OCI-LY7 (cell line): ENCODE data around the gene EGFLAM. TPM values are rescaled to one million over a fixed set of nuclear protein-coding genes. Genes with fewer than 3 reads are reported as not detected.

Experiments
- BruUV-seq: library from RNA; stranded (reverse); fragments of 400-500 nt; replicated peaks from 2 replicates; lab custom pipeline; 2021; lab: Mats Ljungman, UMichigan
- CTCF ChIA-PET: fragments of 300-600 bp; sonication (Branson Sonifier 250); formaldehyde crosslinking; loops from one replicate; lab custom pipeline; 2022; ENCODE audit warnings: antibody characterized with exemption; ENCODE audit not compliant: unreplicated experiment; lab: Charles Lee
- POLR2A ChIA-PET: fragments of 300-600 bp; sonication (Branson Sonifier 250); formaldehyde crosslinking; loops from one replicate; lab custom pipeline; 2022; ENCODE audit warnings: antibody characterized with exemption; lab: Charles Lee
- DNase-seq: peaks from one replicate; pipeline ENCODE4 v3.0.0-alpha.2; 2015; ENCODE audit warnings: low spot score
- H2AFZ ChIP-seq: fragments of 200-600 bp; sonication (generic), shearing (Covaris generic); 2 replicates; pipeline ENCODE4 v1.6.1; 2014; ENCODE audit warnings: mild to moderate bottlenecking, antibody characterized with exemption, low read length, moderate library complexity
- H3K27ac ChIP-seq: fragments of 200-600 bp; sonication (generic); 2 replicates; pipeline ENCODE4 v1.5.1; 2014; ENCODE audit warnings: mixed run types, low read depth, mild to moderate bottlenecking, moderate library complexity, low read length, inconsistent platforms; ENCODE audit not compliant: poor library complexity, severe bottlenecking
- H3K36me3 ChIP-seq: fragments of 200-600 bp; sonication (generic); 2 replicates; pipeline ENCODE4 v1.6.1; 2014; ENCODE audit warnings: mild to moderate bottlenecking, antibody characterized with exemption, low read length, moderate library complexity, mixed read lengths; ENCODE audit not compliant: insufficient read depth
- H3K4me1 ChIP-seq: fragments of 200-600 bp; sonication (generic); 2 replicates; pipeline ENCODE4 v1.5.1; 2014; ENCODE audit warnings: mild to moderate bottlenecking, low read length; ENCODE audit not compliant: insufficient read depth, poor library complexity, severe bottlenecking
- H3K4me2 ChIP-seq: fragments of 200-600 bp; sonication (generic); 2 replicates; pipeline ENCODE4 v1.6.1; 2014; ENCODE audit warnings: mild to moderate bottlenecking, low read length
- H3K4me3 ChIP-seq: fragments of 200-600 bp; sonication (generic); 2 replicates; pipeline ENCODE4 v1.5.1; 2014; ENCODE audit warnings: mild to moderate bottlenecking, low read depth, low read length; ENCODE audit not compliant: poor library complexity, severe bottlenecking
- H3K79me2 ChIP-seq: fragments of 200-600 bp; sonication (generic); 2 replicates; pipeline ENCODE4 v1.6.1; 2016; ENCODE audit warnings: low read depth, mild to moderate bottlenecking, low read length, moderate library complexity, mixed read lengths; ENCODE audit not compliant: insufficient read depth
- H3K9me2 ChIP-seq: fragments of 200-600 bp; sonication (generic); 2 replicates; pipeline ENCODE4 v1.6.1; 2016; ENCODE audit warnings: mild to moderate bottlenecking, low read length, mixed read lengths; ENCODE audit not compliant: insufficient read depth
- H3K9me3 ChIP-seq: fragments of 200-600 bp; sonication (generic); 2 replicates; pipeline ENCODE4 v1.6.1; 2014; ENCODE audit warnings: mild to moderate bottlenecking, mixed run types, low read length, mixed read lengths
- H4K20me1 ChIP-seq: fragments of 200-600 bp; sonication (generic); 2 replicates; pipeline ENCODE4 v1.6.1; 2014; ENCODE audit warnings: mild to moderate bottlenecking, antibody characterized with exemption, low read length, moderate library complexity, mixed read lengths; ENCODE audit not compliant: insufficient read depth
- CTCF ChIP-seq: fragments of 200-600 bp; sonication (generic); conservative IDR thresholded peaks from 2 replicates; pipeline ENCODE4 v1.5.1; 2014; ENCODE audit warnings: mild to moderate bottlenecking, antibody characterized with exemption, low read length, moderate library complexity, mixed read lengths
- EZH2phosphoT487 ChIP-seq: fragments of 200-600 bp; sonication (generic); IDR thresholded peaks from 2 replicates; pipeline ENCODE4 v1.6.1; 2018; ENCODE audit warnings: low read depth, borderline replicate concordance, mild to moderate bottlenecking, mixed run types, antibody characterized with exemption, low read length, moderate library complexity, mixed read lengths
- intact Hi-C: fragments of 100-400 bp; cut with micrococcal nuclease; formaldehyde crosslinking; loops from one replicate; pipeline ENCODE4 v1.10.0; 2022; ENCODE audit not compliant: unreplicated experiment
- total RNA-seq, 2 experiments: library from RNA; depleted of rRNA in 1 of 2; stranded (reverse); fragments of >200 nt in 1 of 2; shearing (Covaris generic) in 1 of 2; gene quantifications; 2 replicates each; pipeline ENCODE4 v1.2.3, GENCODE V29; 2014 to 2022

EGFLAM gene
- total RNA-seq, 2 experiments from 2014 or later, result not detected

- POLR2A ChIA-PET, result no interaction called here
- CTCF ChIA-PET, result no interaction called here
- no TSS peak for BruUV-seq
- no peaks in the 10 kb centered on the region for H3K79me2 ChIP-seq
- no peak for DNase-seq
- no peaks in the 10 kb centered on the region for H3K9me2 ChIP-seq
- no peak overlapping the region for H2AFZ ChIP-seq
- H3K4me2 ChIP-seq, result no peak overlapping the region
- H3K4me1 ChIP-seq, result no peaks in the 10 kb centered on the region
- no peak overlapping the region for H3K4me3 ChIP-seq
- no peak overlapping the region for H3K27ac ChIP-seq
- intact Hi-C loops, result no loop called here
- TF ChIP-seq CTCF, result no peak
- TF ChIP-seq EZH2phosphoT487, result no peak
- H3K36me3 ChIP-seq, result no peaks in the 10 kb centered on the region
- H4K20me1 ChIP-seq, result no peaks in the 10 kb centered on the region
- no peaks in the 10 kb centered on the region for H3K9me3 ChIP-seq
Measured at GRCh38 chr5:38370358-38371100, 112.2 kb downstream of the EGFLAM start.

- ChIA-PET CTCF (no interaction called here), POLR2A (no interaction called here)
- BruUV-seq, result no TSS peak
- Histone ChIP-seq H3K36me3 (no peaks in the 10 kb centered on the region), H3K27ac (no peak overlapping the region), H2AFZ (no peak overlapping the region), H4K20me1 (no peaks in the 10 kb centered on the region), H3K4me1 (no peaks in the 10 kb centered on the region), H3K9me2 (no peaks in the 10 kb centered on the region), H3K4me3 (no peak overlapping the region), H3K79me2 (no peaks in the 10 kb centered on the region), H3K9me3 (no peaks in the 10 kb centered on the region), H3K4me2 (no peak overlapping the region)
- no peak for TF ChIP-seq CTCF
- no peak for TF ChIP-seq EZH2phosphoT487
- DNase-seq, result no peak
- intact Hi-C loops, result no loop called here
Measured at GRCh38 chr5:38371596-38371995, 113.2 kb downstream of the EGFLAM start.

GRCh38 chr5:38373743-38374142 lies 115.4 kb downstream of the EGFLAM start:
- H2AFZ ChIP-seq, result no peak overlapping the region
- H3K9me2 ChIP-seq, result no peaks in the 10 kb centered on the region
- H3K27ac ChIP-seq, result no peak overlapping the region
- TF ChIP-seq EZH2phosphoT487 (no peak), CTCF (no peak)
- H3K4me2 ChIP-seq, result no peak overlapping the region
- no peaks in the 10 kb centered on the region for H3K36me3 ChIP-seq
- BruUV-seq, result no TSS peak
- no peaks in the 10 kb centered on the region for H3K9me3 ChIP-seq
- no peaks in the 10 kb centered on the region for H4K20me1 ChIP-seq
- H3K79me2 ChIP-seq, result no peaks in the 10 kb centered on the region
- intact Hi-C loops, result no loop called here
- ChIA-PET POLR2A (no interaction called here), CTCF (no interaction called here)
- H3K4me1 ChIP-seq, result no peaks in the 10 kb centered on the region
- no peak for DNase-seq
- H3K4me3 ChIP-seq, result no peak overlapping the region
